C4-2B (cell line): ENCODE measurements around the gene INSRR.

Source experiments
- H3K27ac ChIP-seq: fragments of 450-650 bp; 2 replicates; pipeline ENCODE4 v1.5.1; 2017
- ZFX ChIP-seq: fragments of 450-650 bp; IDR thresholded peaks from 2 replicates; pipeline ENCODE4 v1.6.1; 2017
- TF ChIP-seq, protein P1 (sequence below): fragments of 450-650 bp; conservative IDR thresholded peaks from 2 replicates; pipeline ENCODE4 v1.5.1; 2017; ENCODE audit warnings: mild to moderate bottlenecking

INSRR gene

DNA sequence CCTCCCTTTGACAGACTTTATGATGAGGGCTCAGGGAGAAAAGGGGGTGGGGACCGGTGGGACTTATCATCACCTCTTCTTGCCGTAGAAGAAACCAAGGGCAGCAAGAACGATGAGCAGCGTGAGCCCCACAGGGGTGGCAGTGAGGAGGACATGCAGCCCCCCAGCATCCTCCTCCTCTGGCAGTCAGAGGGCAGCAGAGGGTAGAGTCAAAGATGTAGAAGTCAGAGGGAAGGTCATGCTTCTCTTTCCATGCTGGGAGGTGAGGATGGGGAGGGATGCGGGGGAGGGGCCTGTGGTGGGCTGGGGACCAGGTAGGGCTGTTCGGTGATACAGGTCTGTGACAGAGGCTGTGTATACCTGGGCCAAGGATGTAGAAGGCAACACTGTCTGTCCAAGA lies 14.8 kb downstream of the INSRR start:
- TF ChIP-seq, protein P1, sequence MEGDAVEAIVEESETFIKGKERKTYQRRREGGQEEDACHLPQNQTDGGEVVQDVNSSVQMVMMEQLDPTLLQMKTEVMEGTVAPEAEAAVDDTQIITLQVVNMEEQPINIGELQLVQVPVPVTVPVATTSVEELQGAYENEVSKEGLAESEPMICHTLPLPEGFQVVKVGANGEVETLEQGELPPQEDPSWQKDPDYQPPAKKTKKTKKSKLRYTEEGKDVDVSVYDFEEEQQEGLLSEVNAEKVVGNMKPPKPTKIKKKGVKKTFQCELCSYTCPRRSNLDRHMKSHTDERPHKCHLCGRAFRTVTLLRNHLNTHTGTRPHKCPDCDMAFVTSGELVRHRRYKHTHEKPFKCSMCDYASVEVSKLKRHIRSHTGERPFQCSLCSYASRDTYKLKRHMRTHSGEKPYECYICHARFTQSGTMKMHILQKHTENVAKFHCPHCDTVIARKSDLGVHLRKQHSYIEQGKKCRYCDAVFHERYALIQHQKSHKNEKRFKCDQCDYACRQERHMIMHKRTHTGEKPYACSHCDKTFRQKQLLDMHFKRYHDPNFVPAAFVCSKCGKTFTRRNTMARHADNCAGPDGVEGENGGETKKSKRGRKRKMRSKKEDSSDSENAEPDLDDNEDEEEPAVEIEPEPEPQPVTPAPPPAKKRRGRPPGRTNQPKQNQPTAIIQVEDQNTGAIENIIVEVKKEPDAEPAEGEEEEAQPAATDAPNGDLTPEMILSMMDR = no peak
- no peak for TF ChIP-seq ZFX
- H3K27ac ChIP-seq = no peak overlapping the region

DNA sequence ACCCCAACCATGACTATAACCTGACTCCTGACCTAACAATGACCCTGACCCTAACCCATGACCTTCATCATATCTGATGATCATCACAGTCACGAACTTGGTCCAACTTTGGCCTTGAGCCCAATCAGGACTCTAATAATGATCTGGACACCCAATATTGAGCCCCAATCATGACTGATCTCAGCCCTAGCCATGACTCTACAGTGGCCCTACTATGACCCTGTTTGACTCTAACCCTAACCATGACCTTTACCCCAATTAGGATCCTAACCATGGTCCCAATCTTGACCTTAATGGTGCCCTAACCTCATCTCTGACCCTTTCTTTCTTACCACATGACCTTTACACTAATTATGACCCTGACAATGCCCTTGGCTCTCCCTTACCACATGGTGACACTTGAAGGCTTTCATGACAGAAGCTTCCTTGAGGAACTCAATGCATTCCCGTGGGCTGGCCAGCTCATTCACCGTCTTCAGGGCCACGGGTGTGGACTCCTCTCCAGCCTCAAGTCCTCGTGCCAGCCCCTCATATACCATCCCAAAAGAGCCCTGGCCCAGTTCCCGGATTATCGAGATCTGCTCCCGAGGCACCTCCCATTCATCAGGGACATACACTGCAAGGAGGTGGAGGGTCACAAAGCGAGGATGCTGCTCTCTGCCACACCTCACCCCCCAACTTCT lies 16.2 kb downstream of the INSRR start:
- no peak overlapping the region for H3K27ac ChIP-seq
- TF ChIP-seq, protein P1 = no peak
- TF ChIP-seq ZFX = no peak

DNA sequence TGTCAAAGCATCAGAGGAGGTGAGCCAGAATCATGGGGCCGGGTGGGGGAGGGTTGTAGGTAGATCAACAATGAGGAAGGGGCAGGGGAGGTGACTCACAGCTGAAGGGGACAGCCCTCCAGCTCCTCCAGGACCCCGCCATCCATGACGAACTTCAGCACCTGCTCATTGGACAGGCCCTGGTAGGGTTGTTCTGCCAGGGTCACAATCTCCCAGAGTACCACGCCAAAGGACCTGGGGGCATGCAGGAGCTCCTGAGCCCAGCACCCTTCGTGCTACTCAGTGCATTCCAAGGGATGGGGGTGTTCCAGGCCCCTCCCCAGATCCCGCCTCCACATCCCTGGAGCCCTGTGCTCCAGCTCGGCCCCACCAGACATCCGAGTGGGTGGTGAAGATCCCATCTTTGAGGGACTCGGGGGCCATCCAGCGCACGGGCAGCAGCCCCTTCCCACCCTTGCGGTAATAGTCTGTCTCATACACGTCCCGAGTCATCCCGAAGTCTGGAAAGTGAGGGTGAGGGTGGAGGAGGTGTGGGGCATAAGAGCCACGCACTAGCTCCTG lies 17.5 kb downstream of the INSRR start:
- no peak overlapping the region for H3K27ac ChIP-seq
- TF ChIP-seq, protein P1 = no peak
- TF ChIP-seq ZFX = no peak

DNA sequence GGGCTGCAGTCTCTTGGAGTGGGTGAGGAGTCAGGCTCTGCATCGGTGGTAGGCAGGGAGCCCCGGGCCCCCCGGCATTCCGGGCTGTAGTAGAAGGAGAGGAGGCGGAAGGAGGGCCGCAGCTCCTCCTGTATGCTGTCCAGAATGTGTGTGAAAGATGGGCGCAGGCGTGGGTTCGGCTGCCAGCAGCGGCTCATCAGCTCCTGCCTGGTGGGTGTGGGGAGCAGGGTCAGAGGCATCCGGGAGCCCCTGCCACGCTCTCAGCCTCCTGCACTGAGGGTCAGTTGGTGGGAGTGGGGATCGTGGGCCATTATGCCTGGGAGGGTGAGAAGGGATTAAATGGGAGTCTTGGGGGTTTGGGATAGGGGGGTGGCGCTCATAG lies 18.0 kb downstream of the INSRR start:
- TF ChIP-seq, protein P1 = no peak
- no peak for TF ChIP-seq ZFX
- H3K27ac ChIP-seq = no peak overlapping the region

DNA sequence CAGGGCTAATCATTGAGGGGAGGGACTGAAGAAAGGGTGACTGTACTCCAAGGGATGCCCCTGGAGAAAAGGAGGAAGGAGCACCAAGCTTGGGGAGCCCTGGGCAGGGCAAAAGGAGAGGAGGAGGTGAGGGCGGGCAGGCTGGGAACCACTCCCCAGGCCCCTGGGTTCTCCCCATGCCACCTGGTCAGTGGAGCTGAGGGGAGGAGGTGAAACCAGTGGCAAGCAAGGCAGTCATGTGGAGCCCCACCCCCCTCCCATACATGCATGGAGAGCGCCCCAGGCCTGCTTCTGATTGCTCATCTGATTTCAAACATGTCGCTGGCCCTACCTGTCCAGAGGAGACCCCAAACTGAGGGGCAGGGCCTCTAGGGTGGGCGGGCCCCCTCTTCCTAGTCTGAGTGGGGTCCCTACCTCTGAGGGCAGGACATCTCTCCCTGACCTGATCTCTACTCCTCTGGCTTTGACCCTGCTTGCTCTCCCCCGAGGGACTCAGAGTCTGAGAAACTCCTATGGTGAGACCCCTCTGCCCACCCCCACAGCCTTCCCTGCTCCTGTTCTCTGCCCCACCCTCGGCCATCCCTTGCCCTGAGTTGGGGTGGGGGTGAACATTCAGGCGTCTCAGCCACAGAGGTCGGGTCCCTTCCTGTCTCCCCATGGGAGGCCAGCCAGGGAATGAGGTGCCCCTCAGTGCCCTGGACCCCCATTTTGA lies 18.6 kb downstream of the INSRR start:
- no peak overlapping the region for H3K27ac ChIP-seq
- TF ChIP-seq ZFX = no peak

DNA sequence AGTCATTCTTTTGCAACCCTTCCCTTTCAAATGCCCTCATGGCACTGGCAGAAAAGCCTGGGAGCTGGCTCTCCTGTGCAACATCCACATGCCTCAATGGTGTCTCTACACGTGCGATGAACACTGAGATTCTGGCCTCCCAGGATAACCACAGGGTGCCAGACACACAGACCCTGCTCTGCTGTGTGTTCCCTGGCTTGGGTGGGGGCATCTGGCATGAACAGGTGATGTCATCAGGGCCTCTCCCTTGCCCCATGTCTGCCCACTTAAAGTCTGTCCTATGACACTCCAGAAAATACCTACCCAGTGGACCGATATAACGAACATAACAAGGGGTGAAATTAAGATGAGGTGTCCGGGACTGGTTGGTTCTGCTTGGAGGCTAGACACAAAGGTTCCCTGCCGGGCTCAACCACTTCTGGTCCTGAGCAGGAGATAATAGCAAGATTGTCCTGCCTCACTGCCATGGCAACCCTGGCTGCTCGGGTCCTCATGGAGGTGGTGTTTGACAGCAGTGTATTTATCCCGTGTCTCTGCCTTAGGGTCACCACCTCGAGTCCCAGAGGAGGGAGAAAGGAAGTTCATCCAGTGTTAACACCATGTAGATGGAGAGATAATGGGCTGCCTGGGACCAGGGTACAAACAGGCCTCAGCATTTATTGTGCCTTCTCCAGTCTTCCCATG lies 19.3 kb downstream of the INSRR start:
- TF ChIP-seq, protein P1 = no peak
- no peak for TF ChIP-seq ZFX
- no peak overlapping the region for H3K27ac ChIP-seq

DNA sequence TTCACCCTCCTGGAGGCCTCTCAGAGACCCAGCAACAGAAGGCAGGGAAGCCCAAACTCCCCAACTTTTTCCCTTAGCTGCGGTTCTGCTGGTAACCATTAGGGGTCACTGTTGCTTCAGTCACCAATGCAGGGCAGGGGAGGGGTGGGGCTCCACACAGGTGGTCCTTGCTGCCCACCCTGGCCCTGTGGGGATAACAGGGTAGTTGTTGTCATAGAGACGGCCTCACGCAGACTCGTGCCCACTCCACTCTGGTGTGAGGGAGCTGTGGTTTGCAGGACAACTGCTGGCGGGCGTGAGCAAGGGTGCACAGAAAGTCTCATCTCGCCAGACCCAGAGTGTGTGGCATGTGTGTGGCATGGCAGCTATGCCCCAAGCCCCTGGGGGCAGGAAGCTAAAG lies 19.9 kb downstream of the INSRR start:
- TF ChIP-seq, protein P1 = peak; percentile 98
- TF ChIP-seq ZFX = no peak
- H3K27ac ChIP-seq = no peak overlapping the region
